ENCODE results near the gene METTL1.

DNA sequence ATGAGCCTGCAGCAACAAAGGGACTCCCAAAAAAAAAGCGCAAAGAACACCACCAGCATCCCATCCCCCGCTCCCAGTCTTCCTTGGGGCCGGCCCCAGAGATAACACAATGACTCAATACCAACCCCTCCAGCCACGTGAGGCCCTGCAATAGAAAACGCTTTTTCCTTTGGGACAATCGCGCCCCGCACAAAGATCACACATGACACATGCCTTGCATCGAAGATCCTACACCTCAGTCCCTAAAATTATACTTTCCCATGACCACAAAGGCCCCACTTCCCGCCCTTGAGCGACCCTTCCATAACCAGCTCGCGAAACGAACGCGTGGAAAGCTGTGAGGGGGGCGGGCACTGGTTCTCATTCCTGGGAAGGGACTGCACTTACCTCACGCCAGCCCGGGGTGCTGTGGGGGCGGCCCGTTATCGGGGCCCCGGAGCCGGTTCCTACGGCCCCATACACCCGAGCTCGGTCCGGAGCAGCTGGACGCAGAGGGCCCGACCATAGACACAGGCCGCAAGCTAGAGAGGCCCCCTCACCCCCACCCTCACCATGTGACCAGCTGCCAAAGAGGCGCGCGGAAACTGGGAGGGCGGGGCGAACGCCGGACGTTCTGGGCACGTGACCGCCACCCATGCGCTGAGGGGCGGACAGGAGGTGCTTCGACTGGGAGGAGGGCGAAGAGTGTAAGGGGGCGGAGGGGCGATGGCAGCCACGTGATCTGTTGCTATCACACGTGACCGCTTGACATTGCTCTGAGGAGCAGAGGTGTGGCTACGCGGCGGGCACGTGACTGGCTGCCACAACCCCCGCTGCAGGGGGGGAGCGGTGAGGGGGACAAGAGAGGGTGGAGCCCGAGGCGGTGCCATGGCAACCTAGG lies 19.9 kb downstream of the METTL1 start, which contains the start of gene CDK4:
- TF ChIP-seq, protein P1, sequence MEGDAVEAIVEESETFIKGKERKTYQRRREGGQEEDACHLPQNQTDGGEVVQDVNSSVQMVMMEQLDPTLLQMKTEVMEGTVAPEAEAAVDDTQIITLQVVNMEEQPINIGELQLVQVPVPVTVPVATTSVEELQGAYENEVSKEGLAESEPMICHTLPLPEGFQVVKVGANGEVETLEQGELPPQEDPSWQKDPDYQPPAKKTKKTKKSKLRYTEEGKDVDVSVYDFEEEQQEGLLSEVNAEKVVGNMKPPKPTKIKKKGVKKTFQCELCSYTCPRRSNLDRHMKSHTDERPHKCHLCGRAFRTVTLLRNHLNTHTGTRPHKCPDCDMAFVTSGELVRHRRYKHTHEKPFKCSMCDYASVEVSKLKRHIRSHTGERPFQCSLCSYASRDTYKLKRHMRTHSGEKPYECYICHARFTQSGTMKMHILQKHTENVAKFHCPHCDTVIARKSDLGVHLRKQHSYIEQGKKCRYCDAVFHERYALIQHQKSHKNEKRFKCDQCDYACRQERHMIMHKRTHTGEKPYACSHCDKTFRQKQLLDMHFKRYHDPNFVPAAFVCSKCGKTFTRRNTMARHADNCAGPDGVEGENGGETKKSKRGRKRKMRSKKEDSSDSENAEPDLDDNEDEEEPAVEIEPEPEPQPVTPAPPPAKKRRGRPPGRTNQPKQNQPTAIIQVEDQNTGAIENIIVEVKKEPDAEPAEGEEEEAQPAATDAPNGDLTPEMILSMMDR (IDR thresholded peaks at IDR 0.05): no peak
- no peak for TF ChIP-seq EZH2 (IDR thresholded peaks at IDR 0.05; ENCODE audit: borderline replicate concordance, insufficient read depth, low read depth, low read length, poor library complexity, severe bottlenecking)
